GM08714 (cell line): ENCODE results near the gene INSR.

Experiments
- H3K4me3 ChIP-seq: fragments of 200-500 bp; sonication (Bioruptor generic); 2 replicates; pipeline ENCODE4 v1.5.1; 2014; ENCODE audit warnings: mild to moderate bottlenecking, low read length, inconsistent platforms
- ZNF274 ChIP-seq: IDR thresholded peaks from 2 replicates; pipeline ENCODE4 v1.6.1; 2012; ENCODE audit warnings: mild to moderate bottlenecking, low read depth, low read length

Gene INSR

GRCh38 chr19:7280940-7281666 lies 13.1 kb downstream of the INSR start:
- no peak for TF ChIP-seq ZNF274
- H3K4me3 ChIP-seq: no peak overlapping the region

GRCh38 chr19:7272856-7273578 lies 21.2 kb downstream of the INSR start:
- H3K4me3 ChIP-seq: no peak overlapping the region; the same call in 1 of the 2 replicates
- no peak for TF ChIP-seq ZNF274

DNA sequence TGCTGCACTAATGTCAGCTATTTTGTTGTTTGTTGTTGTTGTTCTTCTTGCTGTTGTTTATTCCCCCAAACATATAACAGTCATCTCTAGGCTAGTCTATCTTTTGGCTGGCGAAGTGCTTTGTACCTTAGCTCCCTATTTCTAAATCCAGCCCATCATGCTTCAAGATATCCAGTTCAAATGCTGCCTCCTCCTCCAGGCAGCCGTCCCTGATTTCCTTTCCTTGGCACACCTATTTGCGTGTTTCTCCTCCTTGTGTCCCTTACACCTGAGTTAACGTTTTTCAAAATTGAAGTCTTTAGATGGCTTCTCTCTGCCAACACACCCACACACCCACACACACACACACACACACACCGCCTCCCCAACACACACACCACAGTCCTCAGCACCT lies 25.5 kb downstream of the INSR start:
- H3K4me3 ChIP-seq: no peak overlapping the region
- TF ChIP-seq ZNF274: no peak

- no peak overlapping the region for H3K4me3 ChIP-seq
- no peak for TF ChIP-seq ZNF274
Observed at GRCh38 chr19:7267792-7268704, 26.2 kb downstream of the INSR start.

- TF ChIP-seq ZNF274: no peak
- no peak overlapping the region for H3K4me3 ChIP-seq
Observed at GRCh38 chr19:7266832-7267231, 27.4 kb downstream of the INSR start.

GRCh38 chr19:7265963-7266362 lies 28.3 kb downstream of the INSR start:
- no peak overlapping the region for H3K4me3 ChIP-seq
- TF ChIP-seq ZNF274: no peak

DNA sequence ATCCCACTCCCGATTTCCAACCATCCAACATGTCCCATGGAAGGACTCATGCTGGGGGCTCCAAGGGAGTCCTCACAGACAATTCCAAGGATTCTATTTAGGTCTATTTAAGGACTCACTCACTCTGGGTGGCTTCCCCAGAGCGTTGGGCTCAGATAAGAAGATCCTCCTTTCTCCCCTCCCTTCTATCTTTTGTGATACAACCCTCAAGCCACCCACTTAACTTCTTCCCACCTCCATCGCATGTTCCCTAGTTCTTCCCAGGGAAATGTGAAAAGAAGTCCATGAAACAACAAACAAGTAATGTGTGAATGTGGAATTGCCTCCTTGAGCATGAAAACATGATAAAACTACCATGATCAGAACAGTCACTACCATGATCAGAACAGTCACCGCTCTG lies 29.4 kb downstream of the INSR start:
- no peak overlapping the region for H3K4me3 ChIP-seq
- TF ChIP-seq ZNF274: no peak

GRCh38 chr19:7263521-7263920 lies 30.7 kb downstream of the INSR start:
- no peak overlapping the region for H3K4me3 ChIP-seq
- no peak for TF ChIP-seq ZNF274

- no peak for TF ChIP-seq ZNF274
- H3K4me3 ChIP-seq: no peak overlapping the region
Observed at GRCh38 chr19:7263066-7263465, 31.1 kb downstream of the INSR start.

GRCh38 chr19:7262470-7262869 lies 31.7 kb downstream of the INSR start:
- TF ChIP-seq ZNF274: no peak
- H3K4me3 ChIP-seq: no peak overlapping the region

DNA sequence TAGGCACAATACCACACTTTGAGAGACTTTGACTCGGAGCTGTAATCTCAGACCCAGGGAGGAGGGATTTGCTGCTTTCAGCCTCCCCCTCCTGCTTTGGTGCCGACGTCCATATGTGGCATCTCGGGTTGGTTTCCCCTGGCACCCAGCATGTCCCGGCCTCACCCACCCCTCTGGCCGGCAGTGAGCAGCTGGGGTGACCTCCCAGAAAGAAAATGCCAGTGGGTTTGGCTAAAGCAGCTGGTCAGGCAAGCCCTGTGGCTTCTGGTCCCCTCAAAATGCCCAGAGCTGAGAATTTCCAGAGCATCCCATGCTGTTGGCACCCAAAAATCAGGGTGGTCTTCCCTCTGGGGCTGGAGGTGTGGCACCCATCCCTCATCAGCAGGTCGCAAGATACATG lies 34.1 kb downstream of the INSR start:
- no peak overlapping the region for H3K4me3 ChIP-seq
- TF ChIP-seq ZNF274: no peak

DNA sequence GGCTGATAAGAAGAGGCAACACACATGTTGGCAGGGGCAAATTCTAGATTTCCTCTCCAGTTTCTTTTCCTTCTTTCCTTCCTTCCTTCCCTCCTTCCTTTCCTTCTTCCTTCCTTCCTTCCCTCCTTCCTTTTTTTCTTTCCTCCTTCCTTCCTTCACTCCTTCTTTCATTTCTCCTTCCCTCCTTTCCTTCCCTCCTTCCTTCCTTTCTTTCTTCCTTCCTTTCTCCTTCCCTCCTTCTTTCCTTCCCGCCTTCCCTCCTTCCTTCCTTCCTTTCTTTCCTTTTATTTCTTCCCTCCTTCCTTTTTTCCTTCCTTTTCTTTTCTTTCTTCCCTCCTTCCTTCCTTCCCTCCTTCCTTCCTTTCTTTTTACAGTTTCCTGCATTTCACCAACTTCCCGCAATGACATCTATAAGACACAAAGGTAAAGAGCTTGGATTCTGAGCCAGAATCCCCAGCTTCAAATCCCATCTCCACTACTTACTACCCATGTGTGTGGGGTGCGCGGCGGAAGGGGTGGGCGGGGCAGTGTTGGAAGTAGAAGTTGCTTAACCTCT lies 35.3 kb downstream of the INSR start:
- no peak for TF ChIP-seq ZNF274
- no peak overlapping the region for H3K4me3 ChIP-seq

DNA sequence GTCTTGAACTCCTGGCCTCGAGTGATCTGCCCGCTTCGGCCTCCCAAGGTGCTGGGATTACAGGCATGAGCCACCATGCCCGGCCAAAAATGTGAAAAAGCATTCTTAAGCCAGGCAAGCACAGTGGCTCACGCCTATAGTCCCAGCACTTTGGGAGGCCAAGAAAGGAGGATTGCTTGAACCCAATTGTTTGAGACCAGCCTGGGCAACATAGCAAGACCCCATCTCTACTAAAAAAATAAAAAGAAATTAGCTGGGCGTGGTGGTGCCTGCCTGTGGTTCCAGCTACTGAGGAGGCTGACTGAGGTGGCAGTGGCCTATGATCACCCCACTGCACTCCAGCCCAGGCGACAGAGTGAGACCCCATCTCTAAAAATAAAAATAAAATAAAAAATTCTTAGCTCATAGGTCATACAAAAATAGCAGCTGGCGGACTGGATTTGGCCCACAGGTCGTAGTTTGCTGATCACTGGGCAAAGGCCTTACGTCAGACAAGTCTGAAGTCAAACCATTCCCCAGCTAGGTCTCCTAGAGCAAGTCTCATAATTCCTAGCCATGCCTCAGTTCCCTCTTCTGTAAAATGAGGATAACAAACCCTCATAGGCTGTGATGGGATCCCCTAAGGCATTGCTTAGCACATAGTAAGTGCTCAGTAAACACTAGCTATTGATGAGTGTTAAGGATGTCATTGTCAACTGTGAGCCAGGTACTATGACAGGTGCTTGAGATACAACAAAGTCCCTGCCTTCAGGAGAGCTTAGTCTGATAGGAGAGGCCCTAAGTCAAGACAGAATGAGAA lies 36.0 kb downstream of the INSR start:
- no peak overlapping the region for H3K4me3 ChIP-seq
- no peak for TF ChIP-seq ZNF274
